ENCODE data around the gene COQ10A. TPM values are rescaled to one million over a fixed set of nuclear protein-coding genes. Genes with fewer than 3 reads are reported as not detected.

Gene COQ10A
- total and polyA plus RNA-seq, 5 donors from 2014 or later = 8.1 to 23.7 (median 11.2) TPM

DNA sequence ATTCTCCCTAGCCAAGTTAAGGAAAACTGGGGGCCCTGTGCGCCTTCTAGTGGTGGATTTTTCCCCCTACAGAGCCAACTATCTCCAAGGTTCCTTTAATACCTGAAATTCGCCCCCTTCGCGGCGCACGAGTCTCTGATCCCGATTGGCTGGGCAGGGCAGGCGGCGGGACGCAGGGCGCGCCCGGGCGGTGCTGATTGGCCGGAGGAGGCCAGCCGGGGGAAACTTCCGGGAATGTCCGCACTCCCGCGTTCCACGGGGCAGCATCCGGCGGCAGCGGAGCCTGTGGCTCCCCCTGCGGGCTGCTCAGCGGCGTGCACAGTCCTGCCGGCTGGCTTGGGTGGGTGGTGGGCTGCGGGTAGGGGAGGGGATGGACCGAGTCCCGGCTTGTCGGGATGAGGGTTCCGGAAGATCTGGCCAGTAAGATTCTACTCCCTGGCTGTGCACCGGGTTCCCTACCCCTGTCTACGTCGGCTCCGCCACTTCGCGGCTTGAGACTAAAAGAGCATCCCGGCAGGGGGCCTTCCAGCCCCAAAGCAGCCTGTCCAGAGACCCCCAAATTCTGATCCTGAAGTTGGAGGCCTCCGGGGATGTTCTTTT, 42.5 kb upstream of the COQ10A start, which contains the start of gene NABP2:
Gene NABP2 (plus strand): TSS at position 241 of the 600 bp plus-strand sequence. CDS start 515 bp downstream, outside the sequence.
- Mint-ChIP-seq H3K27ac (peak within 1 kb of the TSS; percentile 90 to 99 (median 90)), H3K27me3 (peaks cover 4% of the 10 kb centered on the region), H3K4me3 (peak within 1 kb of the TSS; percentile 91 to 99 (median 98)), H3K36me3 (peaks cover 4% of the 10 kb centered on the region), H3K4me1 (peaks cover 17 to 53% (median 40%) of the 10 kb centered on the region in 4 donors), H3K9me3 (no peaks in the 10 kb centered on the region)
- H3K36me3 ChIP-seq (ENCODE audit: control insufficient read depth, insufficient read depth, low read length) = peaks cover 5% of the 10 kb centered on the region
- H3K27ac ChIP-seq (ENCODE audit: insufficient read depth, low read length, poor library complexity, severe bottlenecking) = peak within 1 kb of the TSS; percentile 89
- no peaks in the 10 kb centered on the region for H3K27me3 ChIP-seq (ENCODE audit: control insufficient read depth, insufficient read depth, low read length)
- H3K9me3 ChIP-seq (ENCODE audit: control insufficient read depth in 2 of 2, low read length in 2 of 2) = no peaks in the 10 kb centered on the region
- H3K4me3 ChIP-seq (ENCODE audit: low read depth, low read length) = peak within 1 kb of the TSS; percentile 80
- H3K4me1 ChIP-seq (ENCODE audit: control insufficient read depth, insufficient read depth, low read length, poor library complexity, severe bottlenecking) = peaks cover 44% of the 10 kb centered on the region
- DNase-seq = peak; percentile 84 to 96 (median 92)
- peak; percentile 70 to 77 for ATAC-seq (ENCODE audit: low read depth in 2 of 2)

DNA sequence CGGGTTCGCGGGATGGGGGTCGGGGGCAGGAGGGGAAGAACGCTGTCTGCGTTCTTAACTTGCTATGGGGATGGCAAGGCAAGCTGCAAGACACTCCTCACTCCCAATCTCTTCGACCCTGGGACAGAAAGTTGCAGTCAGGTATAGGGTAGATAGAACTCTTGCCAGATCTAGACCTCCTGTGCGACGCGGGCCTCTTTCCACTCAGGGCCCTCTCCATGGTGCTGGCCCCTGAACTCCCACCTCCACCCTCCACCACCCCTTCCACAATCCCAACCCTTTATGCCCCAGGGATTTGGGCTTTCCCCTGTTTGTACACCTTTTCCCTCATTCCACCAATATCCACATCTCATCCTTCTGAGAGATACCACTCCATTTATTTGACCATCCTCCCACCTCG, 41.8 kb upstream of the COQ10A start:
- peaks cover 17 to 52% (median 39%) of the 10 kb centered on the region in 4 donors for H3K4me1 Mint-ChIP-seq
- peaks cover 44% of the 10 kb centered on the region for H3K4me1 ChIP-seq (ENCODE audit: control insufficient read depth, insufficient read depth, low read length, poor library complexity, severe bottlenecking)
- no peak for ATAC-seq (ENCODE audit: low read depth in 2 of 2)
- H3K27ac Mint-ChIP-seq = peak overlapping the region; percentile 90 to 99 (median 90)
- peaks cover 5% of the 10 kb centered on the region for H3K36me3 ChIP-seq (ENCODE audit: control insufficient read depth, insufficient read depth, low read length)
- H3K36me3 Mint-ChIP-seq = peaks cover 4% of the 10 kb centered on the region
- H3K9me3 ChIP-seq (ENCODE audit: control insufficient read depth in 2 of 2, low read length in 2 of 2) = no peaks in the 10 kb centered on the region
- peaks cover 4% of the 10 kb centered on the region for H3K27me3 Mint-ChIP-seq
- H3K9me3 Mint-ChIP-seq = no peaks in the 10 kb centered on the region
- H3K27me3 ChIP-seq (ENCODE audit: control insufficient read depth, insufficient read depth, low read length) = no peaks in the 10 kb centered on the region
- H3K4me3 ChIP-seq (ENCODE audit: low read depth, low read length) = no peak overlapping the region
- H3K4me3 Mint-ChIP-seq = peak overlapping the region; percentile 90 to 99 (median 94)
- H3K27ac ChIP-seq (ENCODE audit: insufficient read depth, low read length, poor library complexity, severe bottlenecking) = peak overlapping the region; percentile 89
- DNase-seq = no peak

DNA sequence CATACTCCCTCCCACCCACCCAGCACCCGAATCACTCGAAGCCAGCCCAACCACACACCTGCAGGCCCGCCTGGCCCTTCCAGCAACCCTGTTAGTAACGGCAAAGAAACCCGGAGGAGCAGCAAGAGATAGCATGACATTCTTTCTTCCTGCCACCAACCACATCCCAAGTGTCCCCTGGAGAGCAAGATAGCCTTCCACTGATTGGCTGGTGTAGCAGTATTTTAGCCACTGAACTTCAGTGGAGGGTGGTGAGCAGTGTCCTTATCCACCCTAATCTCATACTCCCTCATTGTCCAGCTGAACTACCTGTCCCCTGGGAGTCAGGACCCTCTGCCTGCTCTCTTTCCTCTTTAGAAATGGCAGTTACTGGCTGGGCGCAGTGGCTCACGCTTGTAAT, 37.7 kb upstream of the COQ10A start:
- Histone ChIP-seq H3K4me1 (ENCODE audit: control insufficient read depth, insufficient read depth, low read length, poor library complexity, severe bottlenecking) (peaks cover 11% of the 10 kb centered on the region), H3K9me3 (ENCODE audit: control insufficient read depth in 2 of 2, low read length in 2 of 2) (no peaks in the 10 kb centered on the region), H3K27me3 (ENCODE audit: control insufficient read depth, insufficient read depth, low read length) (no peaks in the 10 kb centered on the region), H3K36me3 (ENCODE audit: control insufficient read depth, insufficient read depth, low read length) (peaks cover 5% of the 10 kb centered on the region), H3K4me3 (ENCODE audit: low read depth, low read length) (no peak overlapping the region), H3K27ac (ENCODE audit: insufficient read depth, low read length, poor library complexity, severe bottlenecking) (no peak overlapping the region)
- Mint-ChIP-seq H3K4me1 (peaks cover 0 to 19% (median 16%) of the 10 kb centered on the region in 4 donors), H3K27ac (no peak overlapping the region), H3K36me3 (peaks cover 4% of the 10 kb centered on the region), H3K27me3 (no peaks in the 10 kb centered on the region), H3K4me3 (no peak overlapping the region), H3K9me3 (no peaks in the 10 kb centered on the region)
- DNase-seq (no peak), ATAC-seq (ENCODE audit: low read depth in 2 of 2) (no peak)

DNA sequence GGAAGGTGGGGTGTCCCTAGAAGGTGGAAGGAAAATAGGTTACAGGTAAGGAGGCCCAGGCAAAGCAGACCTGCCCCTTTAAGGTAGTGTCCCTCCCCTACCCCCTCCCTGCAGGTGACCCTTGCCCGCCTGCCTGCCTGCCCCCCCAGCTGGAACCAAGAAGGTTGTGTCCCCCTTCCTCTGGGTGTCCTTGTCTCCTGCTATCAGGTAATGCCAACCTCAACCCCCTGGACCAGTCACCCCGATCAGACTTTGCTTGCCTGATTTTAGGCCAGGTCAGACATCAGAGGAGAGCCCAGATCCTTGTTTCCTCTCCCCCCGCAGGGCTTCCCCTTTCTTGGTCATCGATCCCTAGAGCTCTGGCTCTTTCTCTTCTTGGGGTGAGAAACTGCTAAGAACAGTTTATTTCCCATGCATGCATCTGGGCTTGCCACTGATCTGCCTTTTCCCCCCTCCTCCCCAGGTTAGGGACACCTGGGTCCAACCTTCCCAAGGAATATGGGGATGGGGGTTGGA, 36.8 kb upstream of the COQ10A start, which contains the start of gene SLC39A5:
Gene SLC39A5 (plus strand): TSS at position 136 of the 516 bp plus-strand sequence. CDS start 1,224 bp downstream, outside the sequence.
- H3K27me3 ChIP-seq (ENCODE audit: control insufficient read depth, insufficient read depth, low read length) = no peaks in the 10 kb centered on the region
- H3K36me3 ChIP-seq (ENCODE audit: control insufficient read depth, insufficient read depth, low read length) = peaks cover 5% of the 10 kb centered on the region
- Mint-ChIP-seq H3K4me1 (peaks cover 0 to 11% (median 10%) of the 10 kb centered on the region in 4 donors), H3K4me3 (peak within 1 kb of the TSS in 1 of 4 donors; percentile 75), H3K27ac (no peak within 1 kb of the TSS), H3K36me3 (peaks cover 4% of the 10 kb centered on the region), H3K9me3 (no peaks in the 10 kb centered on the region), H3K27me3 (no peaks in the 10 kb centered on the region)
- H3K9me3 ChIP-seq (ENCODE audit: control insufficient read depth in 2 of 2, low read length in 2 of 2) = no peaks in the 10 kb centered on the region
- H3K4me3 ChIP-seq (ENCODE audit: low read depth, low read length) = no peak within 1 kb of the TSS
- no peak for DNase-seq
- no peak for ATAC-seq (ENCODE audit: low read depth in 2 of 2)
- H3K27ac ChIP-seq (ENCODE audit: insufficient read depth, low read length, poor library complexity, severe bottlenecking) = no peak within 1 kb of the TSS
- peaks cover 2% of the 10 kb centered on the region for H3K4me1 ChIP-seq (ENCODE audit: control insufficient read depth, insufficient read depth, low read length, poor library complexity, severe bottlenecking)

DNA sequence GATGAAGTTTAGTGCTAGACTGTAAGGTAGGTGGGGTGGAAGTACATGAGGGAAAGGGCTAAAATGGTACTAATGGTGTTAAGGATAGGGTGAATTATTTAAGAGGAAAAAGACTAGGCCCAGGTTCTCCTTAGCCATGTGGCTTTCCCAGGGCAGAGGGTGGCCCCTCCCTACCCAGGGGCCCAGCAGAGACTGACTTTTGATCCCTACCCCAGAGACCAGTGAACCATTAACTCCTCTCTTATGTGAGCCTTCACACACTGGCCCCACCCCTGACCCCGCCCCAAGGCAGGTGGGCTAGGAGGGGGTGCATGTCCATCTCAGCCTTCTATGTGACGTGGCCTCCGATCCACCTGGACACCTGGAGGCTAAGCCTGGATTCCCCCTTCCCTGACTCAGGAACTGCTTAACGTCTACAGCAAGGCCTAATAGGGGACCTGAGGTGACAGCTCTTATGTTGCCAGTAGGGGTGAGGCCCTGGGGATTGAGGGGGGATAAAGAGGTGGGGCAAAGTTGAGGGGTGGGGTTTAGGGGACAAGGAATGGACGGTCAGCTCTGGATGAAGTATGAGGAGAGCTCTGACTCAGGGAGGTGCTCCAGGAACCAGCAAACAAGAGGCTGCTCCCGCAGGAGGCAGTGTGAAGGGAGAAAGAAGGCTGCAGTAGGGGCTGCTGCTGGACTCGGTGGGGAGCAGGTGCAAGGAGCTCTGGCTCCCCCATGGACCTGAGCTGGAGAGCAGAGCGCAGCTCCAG, 36.1 kb upstream of the COQ10A start:
- H3K27ac ChIP-seq (ENCODE audit: insufficient read depth, low read length, poor library complexity, severe bottlenecking) = no peak overlapping the region
- H3K4me1 Mint-ChIP-seq = peaks cover 0 to 5% (median 4%) of the 10 kb centered on the region in 4 donors
- peak overlapping the region in 1 of 4 donors; percentile 75 for H3K4me3 Mint-ChIP-seq
- no peaks in the 10 kb centered on the region for H3K9me3 ChIP-seq (ENCODE audit: control insufficient read depth in 2 of 2, low read length in 2 of 2)
- peaks cover 5% of the 10 kb centered on the region for H3K36me3 ChIP-seq (ENCODE audit: control insufficient read depth, insufficient read depth, low read length)
- H3K4me3 ChIP-seq (ENCODE audit: low read depth, low read length) = no peak overlapping the region
- no peaks in the 10 kb centered on the region for H3K27me3 ChIP-seq (ENCODE audit: control insufficient read depth, insufficient read depth, low read length)
- H3K9me3 Mint-ChIP-seq = no peaks in the 10 kb centered on the region
- no peak overlapping the region for H3K27ac Mint-ChIP-seq
- no peaks in the 10 kb centered on the region for H3K4me1 ChIP-seq (ENCODE audit: control insufficient read depth, insufficient read depth, low read length, poor library complexity, severe bottlenecking)
- ATAC-seq (ENCODE audit: low read depth in 2 of 2) = no peak
- H3K36me3 Mint-ChIP-seq = peaks cover 4% of the 10 kb centered on the region
- no peaks in the 10 kb centered on the region for H3K27me3 Mint-ChIP-seq
- no peak for DNase-seq

DNA sequence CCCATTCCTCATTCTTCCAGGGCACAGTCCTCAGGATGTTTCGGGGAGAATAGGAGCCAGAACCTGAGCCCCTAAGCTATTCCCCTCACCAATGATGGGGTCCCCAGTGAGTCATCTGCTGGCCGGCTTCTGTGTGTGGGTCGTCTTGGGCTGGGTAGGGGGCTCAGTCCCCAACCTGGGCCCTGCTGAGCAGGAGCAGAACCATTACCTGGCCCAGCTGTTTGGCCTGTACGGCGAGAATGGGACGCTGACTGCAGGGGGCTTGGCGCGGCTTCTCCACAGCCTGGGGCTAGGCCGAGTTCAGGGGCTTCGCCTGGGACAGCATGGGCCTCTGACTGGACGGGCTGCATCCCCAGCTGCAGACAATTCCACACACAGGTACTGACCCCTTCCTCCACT, 35.6 kb upstream of the COQ10A start:
- no peaks in the 10 kb centered on the region for H3K9me3 ChIP-seq (ENCODE audit: control insufficient read depth in 2 of 2, low read length in 2 of 2)
- H3K4me1 ChIP-seq (ENCODE audit: control insufficient read depth, insufficient read depth, low read length, poor library complexity, severe bottlenecking) = no peaks in the 10 kb centered on the region
- Mint-ChIP-seq H3K27ac (no peak overlapping the region), H3K36me3 (peaks cover 2% of the 10 kb centered on the region), H3K9me3 (no peaks in the 10 kb centered on the region), H3K4me3 (no peak overlapping the region), H3K27me3 (no peaks in the 10 kb centered on the region), H3K4me1 (peaks cover 0 to 3% (median 2%) of the 10 kb centered on the region in 4 donors)
- no peaks in the 10 kb centered on the region for H3K27me3 ChIP-seq (ENCODE audit: control insufficient read depth, insufficient read depth, low read length)
- peaks cover 3% of the 10 kb centered on the region for H3K36me3 ChIP-seq (ENCODE audit: control insufficient read depth, insufficient read depth, low read length)
- H3K27ac ChIP-seq (ENCODE audit: insufficient read depth, low read length, poor library complexity, severe bottlenecking) = no peak overlapping the region
- DNase-seq = no peak
- no peak for ATAC-seq (ENCODE audit: low read depth in 2 of 2)
- no peak overlapping the region for H3K4me3 ChIP-seq (ENCODE audit: low read depth, low read length)

DNA sequence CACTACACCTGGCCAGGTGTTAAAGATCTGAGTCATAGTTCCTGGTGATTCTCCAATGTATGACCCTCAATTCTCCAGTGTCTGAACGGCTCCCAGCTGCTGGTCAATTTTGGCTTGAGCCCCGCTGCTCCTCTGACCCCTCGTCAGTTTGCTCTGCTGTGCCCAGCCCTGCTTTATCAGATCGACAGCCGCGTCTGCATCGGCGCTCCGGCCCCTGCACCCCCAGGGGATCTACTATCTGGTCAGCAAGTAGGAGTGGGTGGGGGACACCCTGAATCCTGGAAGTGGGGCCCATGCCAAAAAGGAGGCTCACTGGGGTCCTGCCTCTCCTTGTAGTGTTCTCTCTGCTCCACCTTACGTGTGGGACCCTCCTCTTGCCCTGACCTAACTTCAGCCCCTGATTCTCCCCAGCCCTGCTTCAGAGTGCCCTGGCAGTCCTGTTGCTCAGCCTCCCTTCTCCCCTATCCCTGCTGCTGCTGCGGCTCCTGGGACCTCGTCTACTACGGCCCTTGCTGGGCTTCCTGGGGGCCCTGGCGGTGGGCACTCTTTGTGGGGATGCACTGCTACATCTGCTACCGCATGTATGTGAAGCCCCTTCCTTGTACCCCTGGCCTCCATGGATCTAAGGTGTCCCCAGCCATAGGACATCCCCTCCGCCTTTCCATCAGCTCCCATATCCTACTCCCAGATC, 31.9 kb upstream of the COQ10A start:
- no peaks in the 10 kb centered on the region for H3K9me3 ChIP-seq (ENCODE audit: control insufficient read depth in 2 of 2, low read length in 2 of 2)
- peaks cover 3% of the 10 kb centered on the region for H3K36me3 Mint-ChIP-seq
- H3K27me3 Mint-ChIP-seq = no peaks in the 10 kb centered on the region
- no peak overlapping the region for H3K4me3 Mint-ChIP-seq
- H3K27ac Mint-ChIP-seq = peak overlapping the region in 1 of 3 donors; percentile 11
- H3K36me3 ChIP-seq (ENCODE audit: control insufficient read depth, insufficient read depth, low read length) = no peaks in the 10 kb centered on the region
- H3K27me3 ChIP-seq (ENCODE audit: control insufficient read depth, insufficient read depth, low read length) = no peaks in the 10 kb centered on the region
- no peak overlapping the region for H3K4me3 ChIP-seq (ENCODE audit: low read depth, low read length)
- no peaks in the 10 kb centered on the region for H3K4me1 ChIP-seq (ENCODE audit: control insufficient read depth, insufficient read depth, low read length, poor library complexity, severe bottlenecking)
- peaks cover 0 to 3% (median 1%) of the 10 kb centered on the region in 4 donors for H3K4me1 Mint-ChIP-seq
- no peak overlapping the region for H3K27ac ChIP-seq (ENCODE audit: insufficient read depth, low read length, poor library complexity, severe bottlenecking)
- DNase-seq (no peak), ATAC-seq (ENCODE audit: low read depth in 2 of 2) (no peak)
- H3K9me3 Mint-ChIP-seq = no peaks in the 10 kb centered on the region

Measured in CD4-positive, CD25-positive, alpha-beta regulatory T cell (primary cell).